HG02943 (cell line): ENCODE measurements around the gene RNF207.
A peak's percentile ranks its signal among the peaks of the same experiment; 100 is the strongest.
"Not testable (repeated sequence)": the region's sequence is repeated elsewhere in the genome, so short reads cannot be mapped to it uniquely, and the experiment has no call there.

ENCODE experiments used
- ATAC-seq: cut with Tn5 transposase; IDR thresholded peaks from one replicate; pipeline ENCODE4 v1.9.1; 2021; ENCODE audit warnings: mild to moderate bottlenecking, low read depth, moderate library complexity; ENCODE audit not compliant: unreplicated experiment

RNF207 gene

GRCh38 chr1:6198646-6199297, 7.1 kb upstream of the RNF207 start:
- ATAC-seq: peak; percentile 26

- ATAC-seq: peak; percentile 94
Observed at GRCh38 chr1:6199298-6200187, 6.4 kb upstream of the RNF207 start, which contains the start of gene RPL22. Gene RPL22 (minus strand): TSS chr1:6199595. CDS start chr1:6199573, 22 bp downstream.

- no peak for ATAC-seq
Observed at GRCh38 chr1:6200188-6200809, 5.6 kb upstream of the RNF207 start.

- no peak for ATAC-seq
Observed at GRCh38 chr1:6202256-6202655, 3.7 kb upstream of the RNF207 start.

- ATAC-seq: no peak
Observed at GRCh38 chr1:6206520-6206855, 569 bp downstream of the RNF207 start.

- ATAC-seq: no peak
Observed at GRCh38 chr1:6207075-6207885, 1.4 kb downstream of the RNF207 start.

GRCh38 chr1:6207921-6208320, 2.0 kb downstream of the RNF207 start:
- ATAC-seq: no peak

GRCh38 chr1:6208723-6209660, 3.1 kb downstream of the RNF207 start:
- ATAC-seq: no peak

- ATAC-seq: no peak
Observed at GRCh38 chr1:6209661-6210580, 4.0 kb downstream of the RNF207 start.

GRCh38 chr1:6210591-6211355, 4.9 kb downstream of the RNF207 start:
- ATAC-seq: no peak

- ATAC-seq: no peak
Observed at GRCh38 chr1:6211731-6212130, 5.8 kb downstream of the RNF207 start.

- ATAC-seq: no peak
Observed at GRCh38 chr1:6212193-6212959, 6.5 kb downstream of the RNF207 start.

GRCh38 chr1:6218375-6219164, 12.7 kb downstream of the RNF207 start:
- no peak for ATAC-seq

- ATAC-seq: not testable (repeated sequence)
Observed at GRCh38 chr1:6219641-6220040, 13.7 kb downstream of the RNF207 start.

GRCh38 chr1:6220236-6220635, 14.3 kb downstream of the RNF207 start:
- ATAC-seq: no peak

GRCh38 chr1:6221210-6221784, 15.4 kb downstream of the RNF207 start:
- ATAC-seq: no peak
